HepG2 (cell line): ENCODE measurements around the gene TBC1D22A. TPM values are rescaled to one million over a fixed set of nuclear protein-coding genes. Genes with fewer than 3 reads are reported as not detected.

ENCODE experiments used
- PHF8 ChIP-seq: sonication (generic); formaldehyde crosslinking; IDR thresholded peaks from 2 replicates; pipeline ENCODE4 v1.5.0; 2020; ENCODE audit warnings: missing genetic modification reagents
- SAP130 ChIP-seq: IDR thresholded peaks from 2 replicates; pipeline ENCODE4 v1.6.1; 2016; ENCODE audit warnings: low read depth
- THAP11 ChIP-seq: IDR thresholded peaks from 2 replicates; pipeline ENCODE4 v1.6.1; 2016; ENCODE audit warnings: missing biosample characterization, missing genetic modification reagents
- U2AF1 ChIP-seq: fragments of 200-400 bp; formaldehyde crosslinking; optimal IDR thresholded peaks from 2 replicates; pipeline ENCODE3; 2017; ENCODE audit warnings: mild to moderate bottlenecking, low read depth, low read length
- ZBTB1 ChIP-seq: sonication (generic); formaldehyde crosslinking; IDR thresholded peaks from 2 replicates; pipeline ENCODE4 v1.4.0; 2020; ENCODE audit warnings: missing genetic modification reagents, borderline replicate concordance
- ZFX ChIP-seq: sonication (generic); formaldehyde crosslinking; IDR thresholded peaks from 2 replicates; pipeline ENCODE4 v1.4.0; 2020; ENCODE audit warnings: mild to moderate bottlenecking, low read depth, missing genetic modification reagents, moderate library complexity
- ZNF761 ChIP-seq: sonication (generic); formaldehyde crosslinking; conservative IDR thresholded peaks from 2 replicates; pipeline ENCODE4 v1.4.0; 2020; ENCODE audit warnings: mild to moderate bottlenecking, missing genetic modification reagents
- ZNF770 ChIP-seq: sonication (generic); formaldehyde crosslinking; IDR thresholded peaks from 2 replicates; pipeline ENCODE4 v1.5.0; 2020; ENCODE audit warnings: mild to moderate bottlenecking, missing genetic modification reagents
- polyA plus RNA-seq, 8 experiments: library from polyadenylated mRNA; depleted of rRNA in 3 of 8; stranded (reverse) in 7 of 8; unstranded in 1 of 8; fragments of >200 nt; fragmentation: Illumina TruSeq in 4 of 8; extraction: Trizol in 4 of 8; gene quantifications; 2 replicates each; pipeline versions ENCODE4 v1.2.1 to v1.2.3, GENCODE V29; 2011 to 2016; ENCODE audit warnings: low read depth in 4 of 8, missing spikeins in 1 of 8, mixed read lengths in 1 of 8; ENCODE audit not compliant: insufficient read depth in 1 of 8
- total RNA-seq, 5 experiments: library from RNA; depleted of rRNA; stranded (reverse); fragments of >200 nt; fragmentation: Illumina TruSeq; extraction: Trizol; gene quantifications; 2 replicates each; pipeline ENCODE4 v1.2.3, GENCODE V29; 2016; ENCODE audit warnings: low read depth in 1 of 5
- TF ChIP-seq, protein P1 (sequence below): sonication (generic); formaldehyde crosslinking; IDR thresholded peaks from 2 replicates; pipeline ENCODE4 v1.8.0; 2023; ENCODE audit warnings: mild to moderate bottlenecking, missing genetic modification reagents

Gene TBC1D22A
- total and polyA plus RNA-seq, 2 of the 13 experiments (the other 11 are each of a cell fraction or from before 2014, with no cell fraction given): 17.3 to 18.0 TPM

- TF ChIP-seq PHF8 (CRISPR knock-in tag) (peak; percentile 25; the same call in 1 of the 2 replicates), ZNF761 (CRISPR knock-in tag) (0 out of 2 replicates have a peak, but pooled peaks have one; percentile 12), U2AF1 (peak; percentile 6), THAP11 (CRISPR knock-in tag) (0 out of 2 replicates have a peak, but pooled peaks have one; percentile 10), ZBTB1 (CRISPR knock-in tag) (0 out of 2 replicates have a peak, but pooled peaks have one; percentile 48), ZFX (CRISPR knock-in tag) (peak; percentile 60), ZNF770 (CRISPR knock-in tag) (0 out of 2 replicates have a peak, but pooled peaks have one; percentile 12), SAP130 (CRISPR knock-in tag) (peak; percentile 10; the same call in 1 of the 2 replicates)
- TF ChIP-seq, protein P1, sequence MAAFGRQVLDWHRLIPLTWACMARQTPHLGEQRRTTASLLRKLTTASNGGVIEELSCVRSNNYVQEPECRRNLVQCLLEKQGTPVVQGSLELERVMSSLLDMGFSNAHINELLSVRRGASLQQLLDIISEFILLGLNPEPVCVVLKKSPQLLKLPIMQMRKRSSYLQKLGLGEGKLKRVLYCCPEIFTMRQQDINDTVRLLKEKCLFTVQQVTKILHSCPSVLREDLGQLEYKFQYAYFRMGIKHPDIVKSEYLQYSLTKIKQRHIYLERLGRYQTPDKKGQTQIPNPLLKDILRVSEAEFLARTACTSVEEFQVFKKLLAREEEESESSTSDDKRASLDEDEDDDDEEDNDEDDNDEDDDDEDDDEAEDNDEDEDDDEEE (CRISPR knock-in tag): no peak
These were observed 12.0 kb downstream of the TBC1D22A start (continued) for GRCh38 chr22:46774253-46774979.
